HG02885 (cell line): ENCODE measurements around the gene B2M.

ENCODE experiments used
- ATAC-seq: cut with Tn5 transposase; IDR thresholded peaks from one replicate; pipeline ENCODE4 v1.9.1; 2021; ENCODE audit warnings: mild to moderate bottlenecking; ENCODE audit not compliant: unreplicated experiment, poor library complexity

The B2M gene

DNA sequence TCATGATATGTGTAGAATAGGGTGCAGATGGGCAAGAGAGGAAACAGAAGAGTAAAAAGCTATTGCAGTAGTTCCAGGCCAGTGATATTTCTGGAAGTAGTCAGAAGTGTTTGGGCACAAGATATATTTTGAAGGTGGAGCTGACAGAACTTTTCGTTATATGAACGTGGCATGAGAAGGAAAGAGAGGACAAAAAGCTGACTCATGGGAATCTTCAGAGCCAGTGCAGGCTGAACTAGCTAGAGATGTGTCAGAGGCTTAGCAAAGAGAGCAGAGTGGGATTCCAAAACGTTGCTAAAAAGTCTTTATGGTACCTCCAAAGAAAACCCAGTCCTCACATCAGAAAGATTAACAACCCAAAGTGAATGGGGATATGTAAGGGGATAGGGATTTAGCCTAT, 53.7 kb downstream of the B2M start:
- no peak for ATAC-seq
